ENCODE results near the gene KIF15. TPM values are rescaled to one million over a fixed set of nuclear protein-coding genes. Genes with fewer than 3 reads are reported as not detected.

KIF15 gene
- polyA plus RNA-seq, 1 donor (not counting 4 experiments of a cell fraction or from before 2014, with no cell fraction given) = 2.8 TPM

DNA sequence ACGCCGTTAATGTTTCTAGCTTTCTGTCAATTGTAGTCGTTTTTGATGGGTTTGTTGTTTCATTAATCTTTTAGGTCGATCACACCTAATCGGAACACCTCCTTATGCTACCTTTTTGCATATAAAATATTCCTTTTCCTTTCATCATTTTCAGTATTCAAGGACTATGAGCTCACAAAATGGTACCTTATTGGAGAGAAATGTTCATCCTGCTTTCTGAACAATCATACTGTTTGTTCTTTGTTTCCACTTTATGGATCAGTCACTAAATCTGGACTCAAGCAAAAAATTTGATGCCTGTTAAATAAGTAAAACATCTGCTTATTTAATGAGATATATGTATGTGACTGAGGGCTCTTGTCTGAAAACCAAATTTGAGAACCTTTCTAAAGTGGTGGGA lies 1.1 kb downstream of the KIF15 start:
- Histone ChIP-seq H3K36me3 (ENCODE audit: control insufficient read depth in 2 of 2, extremely low read depth in 1 of 2, insufficient read depth in 2 of 2, low read length in 2 of 2) (peaks cover 0 to 3% of the 10 kb centered on the region in 2 experiments), H3K4me3 (ENCODE audit: control insufficient read depth in 2 of 3, extremely low read depth in 1 of 3, insufficient read depth in 2 of 3, low read depth in 1 of 3, low read length in 3 of 3) (peak overlapping the region in 2 of 3 experiments; percentile 63 to 98), H3K27ac (ENCODE audit: control insufficient read depth, insufficient read depth, low read length) (peak overlapping the region; percentile 79), H3K4me2 (ENCODE audit: control insufficient read depth, extremely low read depth, insufficient read depth, low read depth, low read length) (peak overlapping the region; percentile 99), H3K79me2 (ENCODE audit: control insufficient read depth, insufficient read depth, low read length) (peaks cover 49% of the 10 kb centered on the region), H3K4me1 (ENCODE audit: control insufficient read depth, extremely low read depth, insufficient read depth, low read length) (peaks cover 9% of the 10 kb centered on the region), H3K9me1 (ENCODE audit: control insufficient read depth, extremely low read depth, insufficient read depth, low read length) (no peaks in the 10 kb centered on the region), H4K20me1 (ENCODE audit: control insufficient read depth, extremely low read depth, insufficient read depth, low read length) (no peaks in the 10 kb centered on the region), H3K9me3 (ENCODE audit: control insufficient read depth, low read depth, low read length) (no peaks in the 10 kb centered on the region), H3K9ac (ENCODE audit: control insufficient read depth, extremely low read depth, insufficient read depth, low read length) (peak overlapping the region; percentile 85), H2AFZ (ENCODE audit: control insufficient read depth, low read length) (peak overlapping the region; percentile 100), H3K27me3 (ENCODE audit: control insufficient read depth, extremely low read depth, insufficient read depth, low read length) (no peaks in the 10 kb centered on the region)
- dilution Hi-C loops (cut with MboI; ENCODE audit: extremely low pct_ligation_motif_present, low sequenced_read_pairs) = no loop called here
- DNase-seq (ENCODE audit: low read depth, low spot score) = no peak
- TF ChIP-seq, protein P1, sequence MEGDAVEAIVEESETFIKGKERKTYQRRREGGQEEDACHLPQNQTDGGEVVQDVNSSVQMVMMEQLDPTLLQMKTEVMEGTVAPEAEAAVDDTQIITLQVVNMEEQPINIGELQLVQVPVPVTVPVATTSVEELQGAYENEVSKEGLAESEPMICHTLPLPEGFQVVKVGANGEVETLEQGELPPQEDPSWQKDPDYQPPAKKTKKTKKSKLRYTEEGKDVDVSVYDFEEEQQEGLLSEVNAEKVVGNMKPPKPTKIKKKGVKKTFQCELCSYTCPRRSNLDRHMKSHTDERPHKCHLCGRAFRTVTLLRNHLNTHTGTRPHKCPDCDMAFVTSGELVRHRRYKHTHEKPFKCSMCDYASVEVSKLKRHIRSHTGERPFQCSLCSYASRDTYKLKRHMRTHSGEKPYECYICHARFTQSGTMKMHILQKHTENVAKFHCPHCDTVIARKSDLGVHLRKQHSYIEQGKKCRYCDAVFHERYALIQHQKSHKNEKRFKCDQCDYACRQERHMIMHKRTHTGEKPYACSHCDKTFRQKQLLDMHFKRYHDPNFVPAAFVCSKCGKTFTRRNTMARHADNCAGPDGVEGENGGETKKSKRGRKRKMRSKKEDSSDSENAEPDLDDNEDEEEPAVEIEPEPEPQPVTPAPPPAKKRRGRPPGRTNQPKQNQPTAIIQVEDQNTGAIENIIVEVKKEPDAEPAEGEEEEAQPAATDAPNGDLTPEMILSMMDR (optimal IDR thresholded peaks at IDR 0.05 in 1 of 3, IDR thresholded peaks at IDR 0.05 in 1 of 3, conservative IDR thresholded peaks at IDR 0.05 in 1 of 3; ENCODE audit: extremely low read depth in 1 of 3, insufficient read depth in 2 of 3, low read length in 3 of 3) = no peak
- TF ChIP-seq EZH2 (IDR thresholded peaks at IDR 0.05; ENCODE audit: low read length) = no peak
- FAIRE-seq = no peak

DNA sequence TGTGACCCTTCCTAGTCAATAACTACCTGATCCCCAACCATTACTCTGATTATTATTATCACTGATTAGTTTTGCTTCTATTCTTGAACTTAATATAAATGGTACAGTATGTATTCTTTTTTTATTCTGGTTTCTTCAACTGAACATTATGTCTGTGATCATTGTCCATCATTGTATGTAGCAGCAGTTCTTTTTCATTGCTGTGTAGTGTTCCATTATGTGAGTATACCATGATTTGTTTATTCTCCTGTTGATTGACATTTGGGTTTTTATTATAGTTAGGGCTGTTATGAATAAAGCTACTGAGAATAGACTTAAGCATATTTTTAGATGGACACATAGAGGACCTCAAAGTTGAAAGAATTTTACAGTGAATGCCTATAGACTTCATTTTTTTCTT lies 2.7 kb downstream of the KIF15 start:
- dilution Hi-C loops (cut with MboI; ENCODE audit: extremely low pct_ligation_motif_present, low sequenced_read_pairs) = no loop called here
- Histone ChIP-seq H3K27me3 (ENCODE audit: control insufficient read depth, extremely low read depth, insufficient read depth, low read length) (no peaks in the 10 kb centered on the region), H3K27ac (ENCODE audit: control insufficient read depth, insufficient read depth, low read length) (no peak overlapping the region), H2AFZ (ENCODE audit: control insufficient read depth, low read length) (no peak overlapping the region), H3K79me2 (ENCODE audit: control insufficient read depth, insufficient read depth, low read length) (peaks cover 44% of the 10 kb centered on the region), H3K4me3 (ENCODE audit: control insufficient read depth in 2 of 3, extremely low read depth in 1 of 3, insufficient read depth in 2 of 3, low read depth in 1 of 3, low read length in 3 of 3) (no peak overlapping the region), H3K36me3 (ENCODE audit: control insufficient read depth in 2 of 2, extremely low read depth in 1 of 2, insufficient read depth in 2 of 2, low read length in 2 of 2) (peaks cover 0 to 7% of the 10 kb centered on the region in 2 experiments), H3K4me2 (ENCODE audit: control insufficient read depth, extremely low read depth, insufficient read depth, low read depth, low read length) (no peak overlapping the region), H3K9me3 (ENCODE audit: control insufficient read depth, low read depth, low read length) (no peaks in the 10 kb centered on the region), H4K20me1 (ENCODE audit: control insufficient read depth, extremely low read depth, insufficient read depth, low read length) (no peaks in the 10 kb centered on the region), H3K4me1 (ENCODE audit: control insufficient read depth, extremely low read depth, insufficient read depth, low read length) (peaks cover 9% of the 10 kb centered on the region), H3K9me1 (ENCODE audit: control insufficient read depth, extremely low read depth, insufficient read depth, low read length) (no peaks in the 10 kb centered on the region), H3K9ac (ENCODE audit: control insufficient read depth, extremely low read depth, insufficient read depth, low read length) (no peak overlapping the region)
- FAIRE-seq = no peak
- TF ChIP-seq, protein P1 (optimal IDR thresholded peaks at IDR 0.05 in 1 of 3, IDR thresholded peaks at IDR 0.05 in 1 of 3, conservative IDR thresholded peaks at IDR 0.05 in 1 of 3; ENCODE audit: extremely low read depth in 1 of 3, insufficient read depth in 2 of 3, low read length in 3 of 3) = no peak
- no peak for TF ChIP-seq EZH2 (IDR thresholded peaks at IDR 0.05; ENCODE audit: low read length)
- DNase-seq (ENCODE audit: low read depth, low spot score) = no peak
